Measurements from ENCODE around the gene BLZF1. TPM values are rescaled to one million over a fixed set of nuclear protein-coding genes. Genes with fewer than 3 reads are reported as not detected.
"Not testable (repeated sequence)": the region's sequence is repeated elsewhere in the genome, so short reads cannot be mapped to it uniquely, and the experiment has no call there.

The BLZF1 gene
- total and polyA plus RNA-seq, 4 experiments from 2014 or later = 11.5 to 23.8 (median 17.1) TPM

- POLR2A ChIA-PET (ENCODE audit: partially characterized antibody) = no interaction called here
- intact Hi-C loops (cut with micrococcal nuclease) = no loop called here
Observed at GRCh38 chr1:169339773-169340172, 28.2 kb upstream of the BLZF1 start.

GRCh38 chr1:169340882-169341281 lies 27.1 kb upstream of the BLZF1 start:
- H3K27ac ChIP-seq (ENCODE audit: low read depth, low read length) = no peak overlapping the region
- DNase-seq = no peak
- Mint-ChIP-seq H3K36me3 (peaks cover 4 to 28% of the 10 kb centered on the region in 2 donors), H3K27me3 (no peaks in the 10 kb centered on the region), H3K4me1 (peaks cover 0 to 8% (median 5%) of the 10 kb centered on the region in 4 donors), H3K9me3 (peaks cover 0 to 8% (median 0%) of the 10 kb centered on the region in 8 donors), H3K27ac (no peak overlapping the region), H3K4me3 (no peak overlapping the region)
- ChIA-PET CTCF (ENCODE audit: partially characterized antibody) (no interaction called here), POLR2A (ENCODE audit: partially characterized antibody) (no interaction called here)
- H3K36me3 ChIP-seq (ENCODE audit: insufficient read depth, low read length) = no peaks in the 10 kb centered on the region
- H3K4me3 ChIP-seq (ENCODE audit: low read length in 2 of 2) = no peak overlapping the region
- no peaks in the 10 kb centered on the region for H3K9me3 ChIP-seq (ENCODE audit: control insufficient read depth in 1 of 2, low read length in 2 of 2)
- intact Hi-C loops (cut with micrococcal nuclease) = no loop called here
- H3K4me1 ChIP-seq (ENCODE audit: insufficient read depth, low read length) = no peaks in the 10 kb centered on the region
- H3K27me3 ChIP-seq (ENCODE audit: insufficient read depth, low read length) = no peaks in the 10 kb centered on the region

More at GRCh38 chr1:169339773-169340172, 28.2 kb upstream of the BLZF1 start:
- DNase-seq = no peak
- peaks cover 12 to 35% of the 10 kb centered on the region in 2 donors for H3K36me3 Mint-ChIP-seq
- H3K4me1 Mint-ChIP-seq = peaks cover 0 to 12% (median 6%) of the 10 kb centered on the region in 4 donors
- no peaks in the 10 kb centered on the region for H3K27me3 ChIP-seq (ENCODE audit: insufficient read depth, low read length)
- H3K9me3 Mint-ChIP-seq = peaks cover 0 to 11% (median 2%) of the 10 kb centered on the region in 8 donors
- CTCF ChIA-PET (ENCODE audit: partially characterized antibody) = interaction anchor here (1.0 to 2.8 kb wide), 2 partner anchors 9 to 232 kb away, joined by 3 to 19 read pairs; no protein-coding TSS in a partner anchor
- H3K4me1 ChIP-seq (ENCODE audit: insufficient read depth, low read length) = no peaks in the 10 kb centered on the region
- no peak overlapping the region for H3K27ac ChIP-seq (ENCODE audit: low read depth, low read length)
- peak overlapping the region in 1 of 7 donors; percentile 30 for H3K27ac Mint-ChIP-seq
- no peak overlapping the region for H3K4me3 Mint-ChIP-seq
- no peaks in the 10 kb centered on the region for H3K36me3 ChIP-seq (ENCODE audit: insufficient read depth, low read length)
- no peaks in the 10 kb centered on the region for H3K9me3 ChIP-seq (ENCODE audit: control insufficient read depth in 1 of 2, low read length in 2 of 2)
- H3K4me3 ChIP-seq (ENCODE audit: low read length in 2 of 2) = no peak overlapping the region
- no peaks in the 10 kb centered on the region for H3K27me3 Mint-ChIP-seq

DNA sequence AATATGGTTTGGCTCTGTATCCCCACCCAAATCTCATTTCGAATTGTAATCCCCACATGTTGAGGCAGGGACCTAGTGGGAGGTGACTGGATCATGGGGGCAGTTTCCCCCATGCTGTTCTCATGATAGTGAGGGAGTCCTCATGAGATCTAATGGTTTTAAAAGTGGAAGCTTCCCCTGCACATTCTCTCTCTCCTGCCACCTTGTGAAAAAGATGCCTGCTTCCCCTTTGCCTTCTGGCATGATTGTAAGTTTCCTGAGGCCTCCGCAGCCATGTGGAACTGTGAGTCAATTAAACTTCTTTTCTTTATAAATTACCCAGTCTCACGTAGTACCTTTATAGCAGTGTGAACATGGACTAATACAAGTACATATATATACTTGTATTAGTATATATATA lies 25.9 kb upstream of the BLZF1 start:
- DNase-seq; H3K27ac ChIP-seq (ENCODE audit: low read depth, low read length); H3K27me3 ChIP-seq (ENCODE audit: insufficient read depth, low read length); CTCF ChIA-PET (ENCODE audit: partially characterized antibody); H3K4me3 ChIP-seq (ENCODE audit: low read length in 2 of 2); H3K36me3 ChIP-seq (ENCODE audit: insufficient read depth, low read length); intact Hi-C loops (cut with micrococcal nuclease); H3K4me3 Mint-ChIP-seq; POLR2A ChIA-PET (ENCODE audit: partially characterized antibody); H3K9me3 Mint-ChIP-seq; H3K9me3 ChIP-seq (ENCODE audit: control insufficient read depth in 1 of 2, low read length in 2 of 2); H3K27ac Mint-ChIP-seq; H3K4me1 ChIP-seq (ENCODE audit: insufficient read depth, low read length); H3K4me1 Mint-ChIP-seq; H3K27me3 Mint-ChIP-seq: not testable (repeated sequence)
- H3K36me3 Mint-ChIP-seq = peaks cover 2 to 20% of the 10 kb centered on the region in 2 donors

- peak overlapping the region in 1 of 7 donors; percentile 3 for H3K27ac Mint-ChIP-seq
- POLR2A ChIA-PET (ENCODE audit: partially characterized antibody) = no interaction called here
- intact Hi-C loops (cut with micrococcal nuclease) = no loop called here
Observed at GRCh38 chr1:169345511-169345910, 22.5 kb upstream of the BLZF1 start.

DNA sequence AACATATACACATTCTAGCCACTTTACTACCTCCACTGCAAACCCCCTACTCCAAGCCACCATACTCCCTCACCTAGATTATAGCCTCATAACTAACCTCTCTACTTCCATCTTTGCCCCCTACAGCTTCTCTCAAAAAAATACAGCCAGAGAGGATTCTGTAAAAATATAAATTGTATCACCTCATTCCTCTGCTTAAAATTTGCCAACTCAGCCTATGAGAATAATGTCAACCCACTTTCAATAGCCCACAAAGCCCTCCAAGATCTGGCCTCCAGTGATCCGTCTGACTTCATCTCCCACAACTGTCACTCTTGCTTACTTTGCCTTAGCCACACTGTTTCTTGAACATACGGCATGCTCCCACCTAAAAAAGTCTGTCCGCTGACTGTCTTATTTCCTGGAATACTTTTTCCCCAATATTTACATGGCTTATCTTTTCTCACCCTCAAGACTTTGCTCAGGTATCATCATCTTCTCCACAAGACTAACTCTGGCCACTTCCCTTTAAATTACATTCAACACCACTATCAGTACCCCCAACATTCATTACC lies 21.9 kb upstream of the BLZF1 start:
- no peaks in the 10 kb centered on the region for H3K27me3 ChIP-seq (ENCODE audit: insufficient read depth, low read length)
- no peaks in the 10 kb centered on the region for H3K4me1 ChIP-seq (ENCODE audit: insufficient read depth, low read length)
- H3K4me1 Mint-ChIP-seq = peaks cover 0 to 2% (median under 1%) of the 10 kb centered on the region in 4 donors
- no peak overlapping the region for H3K27ac ChIP-seq (ENCODE audit: low read depth, low read length)
- CTCF ChIA-PET (ENCODE audit: partially characterized antibody) = interaction anchor here (1.3 to 11.0 kb wide), 4 partner anchors 739 to 1264 kb away, joined by 5 to 156 read pairs (median 90); no protein-coding TSS in a partner anchor
- H3K9me3 Mint-ChIP-seq = no peaks in the 10 kb centered on the region
- no peaks in the 10 kb centered on the region for H3K9me3 ChIP-seq (ENCODE audit: control insufficient read depth in 1 of 2, low read length in 2 of 2)
- intact Hi-C loops (cut with micrococcal nuclease) = no loop called here
- DNase-seq = no peak
- H3K27ac Mint-ChIP-seq = peak overlapping the region in 1 of 7 donors; percentile 10
- no peak overlapping the region for H3K4me3 ChIP-seq (ENCODE audit: low read length in 2 of 2)
- no peak overlapping the region for H3K4me3 Mint-ChIP-seq
- peaks cover 0 to 3% of the 10 kb centered on the region in 2 donors for H3K36me3 Mint-ChIP-seq
- H3K27me3 Mint-ChIP-seq = no peaks in the 10 kb centered on the region
- POLR2A ChIA-PET (ENCODE audit: partially characterized antibody) = no interaction called here
- no peaks in the 10 kb centered on the region for H3K36me3 ChIP-seq (ENCODE audit: insufficient read depth, low read length)

More at GRCh38 chr1:169345511-169345910, 22.5 kb upstream of the BLZF1 start:
- peaks cover 0 to 2% (median under 1%) of the 10 kb centered on the region in 4 donors for H3K4me1 Mint-ChIP-seq
- no peak overlapping the region for H3K4me3 Mint-ChIP-seq
- Histone ChIP-seq H3K36me3 (ENCODE audit: insufficient read depth, low read length) (no peaks in the 10 kb centered on the region), H3K4me1 (ENCODE audit: insufficient read depth, low read length) (no peaks in the 10 kb centered on the region), H3K9me3 (ENCODE audit: control insufficient read depth in 1 of 2, low read length in 2 of 2) (no peaks in the 10 kb centered on the region), H3K4me3 (ENCODE audit: low read length in 2 of 2) (no peak overlapping the region), H3K27me3 (ENCODE audit: insufficient read depth, low read length) (no peaks in the 10 kb centered on the region), H3K27ac (ENCODE audit: low read depth, low read length) (no peak overlapping the region)
- peaks cover 0 to 2% (median 0%) of the 10 kb centered on the region in 8 donors for H3K9me3 Mint-ChIP-seq
- no peak for DNase-seq
- CTCF ChIA-PET (ENCODE audit: partially characterized antibody) = interaction anchor here (9.9 to 11.0 kb wide), 2 partner anchors 739 to 1002 kb away, joined by 131 to 156 read pairs; no protein-coding TSS in a partner anchor
- peaks cover 0 to 9% of the 10 kb centered on the region in 2 donors for H3K36me3 Mint-ChIP-seq
- no peaks in the 10 kb centered on the region for H3K27me3 Mint-ChIP-seq

DNA sequence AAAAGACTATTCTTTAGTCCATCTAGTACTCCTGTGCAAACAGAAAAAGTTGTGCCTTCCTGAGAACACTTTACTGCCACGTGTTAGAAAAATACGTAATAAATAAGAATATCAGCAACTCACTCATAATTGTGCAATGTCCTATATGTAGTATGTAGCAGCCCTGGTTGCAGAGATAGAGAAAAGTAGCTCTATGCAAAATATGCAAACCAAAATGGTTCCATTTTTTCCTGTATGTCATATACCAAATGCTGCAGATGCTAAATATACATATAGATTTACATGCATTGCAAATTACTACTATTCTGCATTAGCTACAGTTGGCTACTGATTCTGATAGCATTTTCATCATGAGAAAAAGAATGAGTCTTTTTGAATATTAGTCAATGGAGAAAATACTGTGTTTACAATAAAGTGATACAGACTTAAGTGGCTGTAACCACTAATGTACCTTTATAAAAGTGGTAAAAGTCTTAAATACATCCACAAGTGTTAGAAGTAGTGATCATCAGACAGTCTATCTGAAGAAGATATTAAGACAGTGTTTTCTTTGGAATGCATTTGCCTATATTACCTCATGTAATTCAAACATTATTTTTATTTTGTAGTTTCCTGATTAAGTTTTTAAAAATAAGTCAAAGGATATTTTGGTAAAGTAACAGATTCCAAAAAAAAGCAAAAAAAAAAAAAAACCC lies 20.2 kb upstream of the BLZF1 start:
- DNase-seq = no peak
- no peaks in the 10 kb centered on the region for H3K27me3 ChIP-seq (ENCODE audit: insufficient read depth, low read length)
- no peak overlapping the region for H3K27ac Mint-ChIP-seq
- no peak overlapping the region for H3K4me3 ChIP-seq (ENCODE audit: low read length in 2 of 2)
- H3K9me3 Mint-ChIP-seq = no peaks in the 10 kb centered on the region
- intact Hi-C loops (cut with micrococcal nuclease) = loop anchor here (1.0 kb wide), 2 partner anchors 909 to 1113 kb away; no protein-coding TSS in a partner anchor
- H3K27ac ChIP-seq (ENCODE audit: low read depth, low read length) = no peak overlapping the region
- CTCF ChIA-PET (ENCODE audit: partially characterized antibody) = interaction anchor here (0.5 to 11.0 kb wide), 30 partner anchors 9 to 1268 kb away, joined by 3 to 156 read pairs (median 4); partner anchors contain the start of genes BLZF1 and NME7
- no peaks in the 10 kb centered on the region for H3K4me1 ChIP-seq (ENCODE audit: insufficient read depth, low read length)
- H3K36me3 Mint-ChIP-seq = peaks cover 1 to 3% of the 10 kb centered on the region in 2 donors
- no peaks in the 10 kb centered on the region for H3K9me3 ChIP-seq (ENCODE audit: control insufficient read depth in 1 of 2, low read length in 2 of 2)
- POLR2A ChIA-PET (ENCODE audit: partially characterized antibody) = interaction anchor here (0.9 to 2.1 kb wide), 4 partner anchors 20 to 1005 kb away, joined by 3 to 17 read pairs (median 6); partner anchors contain the start of genes BLZF1 and NME7
- H3K27me3 Mint-ChIP-seq = no peaks in the 10 kb centered on the region
- no peaks in the 10 kb centered on the region for H3K36me3 ChIP-seq (ENCODE audit: insufficient read depth, low read length)
- H3K4me3 Mint-ChIP-seq = no peak overlapping the region
- H3K4me1 Mint-ChIP-seq = peaks cover 0 to 3% (median under 1%) of the 10 kb centered on the region in 4 donors
